Mesodermal cell (in vitro differentiated cells): ENCODE data around the gene FAM98A.

ENCODE experiments used
- H3K27ac ChIP-seq: 2 replicates; pipeline ENCODE4 v1.7.0; 2013; ENCODE audit warnings: mild to moderate bottlenecking, low read depth, low read length, moderate library complexity; ENCODE audit not compliant: severe bottlenecking
- H3K36me3 ChIP-seq: 2 replicates; pipeline ENCODE4 v1.7.1; 2013; ENCODE audit warnings: mild to moderate bottlenecking, low read length, moderate library complexity; ENCODE audit not compliant: control insufficient read depth, insufficient read depth
- H3K4me1 ChIP-seq: one replicate; pipeline ENCODE4 v1.7.1; 2013; ENCODE audit warnings: mild to moderate bottlenecking, low read length; ENCODE audit not compliant: insufficient read depth, control insufficient read depth, poor library complexity, severe bottlenecking
- H3K4me3 ChIP-seq: 2 replicates; pipeline ENCODE4 v1.7.0; 2013; ENCODE audit warnings: low read length, control low read depth, mild to moderate bottlenecking; ENCODE audit not compliant: insufficient read depth, poor library complexity, severe bottlenecking; ENCODE audit errors: extremely low read depth
- H3K9me3 ChIP-seq: 2 replicates; pipeline ENCODE4 v1.7.1; 2013; ENCODE audit warnings: mild to moderate bottlenecking, low read length, moderate library complexity; ENCODE audit not compliant: control insufficient read depth
- WGBS, 2 experiments: methylation state at CpG; one replicate each; pipeline ENCODE4 v1.1.5; 2013; ENCODE audit warnings: missing lambda C conversion rate in 2 of 2; ENCODE audit not compliant: insufficient coverage in 2 of 2; 5-methylcytosine and 5-hydroxymethylcytosine counted together

The FAM98A gene

DNA sequence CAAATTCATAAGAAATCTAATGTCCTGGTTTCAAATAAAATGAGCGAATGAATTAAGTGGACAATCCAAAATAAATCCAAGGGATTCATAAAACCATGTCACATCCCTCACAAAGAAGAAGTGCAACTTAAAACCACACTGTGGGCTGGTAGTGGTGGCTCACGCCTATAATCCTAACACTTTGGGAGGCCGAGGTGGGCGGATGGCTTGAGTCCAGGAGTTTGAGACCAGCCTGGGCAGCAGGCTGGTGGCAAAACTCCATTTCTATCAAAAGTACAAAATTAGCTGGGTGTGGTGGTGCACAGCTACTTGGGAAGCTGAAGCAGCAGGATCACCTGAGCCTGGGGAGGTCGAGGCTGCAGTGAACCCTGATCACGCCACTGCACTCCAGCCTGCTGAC, 25.4 kb downstream of the FAM98A start:
- WGBS, 2 experiments = 94 to 95% methylated on average over 3 to 5 of the region's 6 CpGs
- no peak overlapping the region for H3K27ac ChIP-seq
- H3K4me3 ChIP-seq = no peak overlapping the region
- H3K4me1 ChIP-seq = no peaks in the 10 kb centered on the region
- H3K9me3 ChIP-seq = no peaks in the 10 kb centered on the region
- H3K36me3 ChIP-seq = no peaks in the 10 kb centered on the region

DNA sequence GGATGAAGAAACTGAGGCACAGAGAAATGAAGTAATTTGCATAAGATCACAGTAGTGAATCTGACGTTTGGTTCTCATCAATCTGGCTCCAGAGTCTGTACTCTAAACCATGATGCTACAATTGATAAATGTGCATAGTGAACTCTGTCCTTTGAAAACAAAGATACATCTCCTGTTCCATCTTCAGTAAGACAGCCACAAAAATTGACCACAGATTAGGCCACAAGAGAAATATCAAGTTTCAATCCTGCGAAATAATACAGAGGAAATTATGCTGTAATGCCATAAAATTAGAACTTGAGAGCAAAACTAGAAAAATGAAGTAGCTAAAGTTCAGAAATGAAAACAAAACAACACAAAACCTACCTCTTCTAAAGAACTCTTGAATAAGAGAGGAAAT, 28.4 kb downstream of the FAM98A start:
- Histone ChIP-seq H3K9me3 (no peaks in the 10 kb centered on the region), H3K4me1 (no peaks in the 10 kb centered on the region)
- 83 to 100% methylated on average over 1 of the region's 2 CpGs for WGBS, 2 experiments

DNA sequence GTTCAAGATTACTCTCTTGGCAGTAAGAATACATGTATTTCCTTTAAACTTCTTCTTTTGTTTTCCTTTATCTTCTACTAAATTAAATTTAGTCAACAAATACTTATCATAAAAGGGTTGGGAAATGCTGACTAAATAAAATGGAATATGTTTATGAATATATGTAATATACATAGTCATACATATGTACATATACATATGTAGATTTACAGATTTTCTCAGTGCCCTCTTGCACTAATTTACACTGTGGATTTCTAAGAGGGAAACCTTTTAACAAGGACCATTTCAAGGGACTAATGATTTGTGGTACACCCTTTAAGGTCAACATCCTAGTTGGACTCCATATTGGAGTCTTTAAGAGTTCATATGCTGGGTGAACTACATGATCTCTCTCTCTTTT, 37.2 kb downstream of the FAM98A start:
- Histone ChIP-seq H3K4me1 (peaks cover 9% of the 10 kb centered on the region), H3K4me3 (no peak overlapping the region), H3K9me3 (no peaks in the 10 kb centered on the region), H3K27ac (no peak overlapping the region), H3K36me3 (peaks cover 26% of the 10 kb centered on the region)

More for the DNA sequence above, 28.4 kb downstream of the FAM98A start:
- Histone ChIP-seq H3K36me3 (no peaks in the 10 kb centered on the region), H3K27ac (no peak overlapping the region), H3K4me3 (no peak overlapping the region)

DNA sequence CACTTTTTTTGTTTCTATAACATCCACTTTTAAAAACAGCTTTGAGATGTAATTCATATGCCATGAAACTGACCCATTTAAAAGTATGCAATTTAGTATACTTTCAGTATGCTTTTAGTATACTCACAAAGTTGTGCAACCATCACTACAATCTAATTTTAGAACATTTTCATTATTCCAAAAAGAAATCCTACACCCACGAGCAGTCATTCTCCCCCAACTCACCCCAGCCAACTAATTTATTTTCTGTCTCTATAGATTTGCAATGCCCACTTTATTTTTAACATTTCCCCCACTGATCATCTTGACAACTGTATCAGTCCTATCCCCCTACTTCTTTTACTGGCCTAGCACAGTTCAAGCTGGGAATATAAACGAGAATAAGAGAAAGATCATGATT, 39.1 kb downstream of the FAM98A start:
- Histone ChIP-seq H3K27ac (no peak overlapping the region), H3K36me3 (peaks cover 26% of the 10 kb centered on the region), H3K9me3 (no peaks in the 10 kb centered on the region), H3K4me1 (peaks cover 11% of the 10 kb centered on the region), H3K4me3 (no peak overlapping the region)
- WGBS, 2 experiments = 60 to 85% methylated on average over 1 of the region's 2 CpGs

DNA sequence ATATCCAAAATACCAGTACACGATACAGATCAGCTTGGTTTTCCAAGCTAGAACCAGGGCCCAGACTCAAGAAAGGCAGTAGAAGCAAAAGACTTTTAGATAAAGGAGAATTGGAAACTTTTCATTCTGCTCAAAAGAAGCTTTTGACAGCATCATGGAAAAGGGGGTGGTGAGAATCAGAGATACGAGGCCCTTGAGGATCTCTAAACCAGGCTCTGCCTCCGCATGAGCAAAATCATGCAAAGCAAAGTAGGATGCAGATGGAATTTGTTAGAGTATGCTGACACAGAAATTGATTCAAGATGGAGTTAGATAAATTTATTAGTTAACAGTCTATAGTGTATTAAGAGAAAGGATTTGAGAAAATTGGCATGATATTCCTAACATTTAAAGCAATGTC, 39.8 kb downstream of the FAM98A start:
- no peak overlapping the region for H3K27ac ChIP-seq
- peaks cover 26% of the 10 kb centered on the region for H3K36me3 ChIP-seq
- peaks cover 18% of the 10 kb centered on the region for H3K4me1 ChIP-seq
- no peaks in the 10 kb centered on the region for H3K9me3 ChIP-seq
- 100% methylated on average over 2 to 3 of the region's 3 CpGs for WGBS, 2 experiments
- H3K4me3 ChIP-seq = no peak overlapping the region

DNA sequence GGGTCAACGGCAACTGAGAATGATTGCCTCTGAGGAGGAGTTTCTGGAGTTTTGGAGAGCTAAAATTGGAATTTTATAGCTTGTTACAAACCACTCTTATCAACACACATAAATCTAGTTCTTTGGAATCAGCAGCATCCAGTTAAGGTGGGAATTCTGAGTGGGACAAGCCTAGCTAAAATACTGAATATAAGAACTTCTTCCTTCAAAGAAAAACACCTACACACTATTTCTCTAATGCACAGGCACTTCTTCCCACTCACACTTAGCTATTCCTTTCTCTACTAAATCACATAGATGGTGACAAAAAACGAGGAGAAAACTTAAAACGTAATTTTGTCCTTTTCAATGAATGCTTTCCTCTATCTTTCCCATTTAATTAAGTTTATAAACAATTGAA, 43.4 kb downstream of the FAM98A start:
- 67% methylated on average over 2 of the region's 3 CpGs; no CpG with 5 or more reads in 1 of the 2 experiments for WGBS, 2 experiments
- H3K36me3 ChIP-seq = peaks cover 15% of the 10 kb centered on the region
- H3K27ac ChIP-seq = peak overlapping the region; percentile 90
- H3K4me3 ChIP-seq = no peak overlapping the region
- H3K4me1 ChIP-seq = peaks cover 34% of the 10 kb centered on the region
- no peaks in the 10 kb centered on the region for H3K9me3 ChIP-seq

DNA sequence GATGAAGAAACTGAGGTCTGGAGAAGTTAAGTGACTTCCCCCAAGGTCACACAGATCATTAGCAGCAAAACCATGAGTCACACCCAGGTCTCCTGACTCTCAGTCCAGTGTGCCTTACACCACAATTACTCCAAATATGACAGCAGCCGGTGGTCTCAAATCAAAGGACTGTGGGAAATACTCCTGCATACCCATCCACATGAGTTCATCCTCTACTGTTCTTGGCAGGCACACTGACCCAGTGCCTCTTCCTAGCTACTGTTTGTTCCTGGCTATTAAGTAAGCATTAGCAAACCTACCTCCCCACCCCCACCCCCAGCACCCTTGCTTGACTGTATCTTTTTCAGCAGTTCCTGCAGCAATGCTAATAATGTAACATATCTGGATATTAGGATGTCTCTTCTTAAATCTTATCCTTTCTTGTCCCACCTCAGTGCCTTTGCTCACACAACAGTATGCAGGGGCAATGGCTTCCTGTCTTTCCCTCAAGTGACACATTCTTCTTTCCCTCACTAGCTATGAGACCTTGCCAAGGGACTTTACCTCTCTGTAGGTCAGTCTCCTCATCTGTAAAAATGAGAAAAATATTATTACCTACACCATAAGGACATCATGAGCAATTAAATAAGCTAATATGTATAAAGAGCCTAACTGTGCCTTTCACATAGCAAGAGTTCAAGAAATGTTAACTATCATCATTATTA, 46.2 kb downstream of the FAM98A start:
- Histone ChIP-seq H3K9me3 (no peaks in the 10 kb centered on the region), H3K36me3 (peaks cover 15% of the 10 kb centered on the region), H3K27ac (peak overlapping the region; percentile 17), H3K4me1 (peaks cover 32% of the 10 kb centered on the region), H3K4me3 (no peak overlapping the region)
- WGBS, 2 experiments = 80 to 100% methylated on average over 1 of the region's 1 CpG

DNA sequence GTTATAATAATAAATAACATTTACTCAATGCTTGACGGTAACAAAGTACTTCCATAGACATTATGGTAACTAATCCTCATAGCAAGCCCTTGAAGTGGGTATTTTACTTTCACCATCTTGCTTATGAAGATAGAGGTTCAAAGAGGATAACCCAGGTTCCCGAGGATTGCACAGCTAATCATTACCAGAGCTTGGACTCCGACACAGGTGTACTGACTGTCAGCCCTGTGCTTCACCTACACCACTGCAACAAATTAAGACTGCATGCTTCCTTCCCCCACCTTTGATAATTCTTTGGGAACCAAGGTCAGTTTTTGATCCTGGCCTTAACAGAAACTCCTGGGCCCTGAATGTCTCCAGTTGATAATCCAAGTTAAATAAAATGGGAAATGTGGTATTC, 48.9 kb downstream of the FAM98A start:
- 100% methylated on average over 2 of the region's 3 CpGs; no CpG with 5 or more reads in 1 of the 2 experiments for WGBS, 2 experiments
- peaks cover 18% of the 10 kb centered on the region for H3K36me3 ChIP-seq
- no peaks in the 10 kb centered on the region for H3K9me3 ChIP-seq
- peaks cover 28% of the 10 kb centered on the region for H3K4me1 ChIP-seq
- peak overlapping the region; percentile 23 for H3K27ac ChIP-seq
- no peak overlapping the region for H3K4me3 ChIP-seq

DNA sequence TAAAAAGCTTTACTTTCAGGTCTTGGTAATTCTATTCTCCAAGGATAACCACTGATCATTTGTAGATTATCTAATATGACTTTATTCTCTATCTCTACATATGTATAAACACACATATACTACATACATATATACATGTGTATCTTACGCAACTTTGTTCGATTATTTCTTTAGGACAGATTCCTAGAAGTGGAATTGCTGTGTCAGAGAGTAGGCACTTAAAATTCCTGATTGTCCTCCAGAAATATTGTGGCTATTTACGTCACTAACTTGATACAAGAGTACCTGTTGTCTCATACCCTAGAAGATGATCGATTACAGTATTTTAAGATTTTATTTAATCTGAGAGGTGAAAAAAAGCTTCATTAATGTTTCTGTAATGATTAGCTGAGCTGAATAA, 57.9 kb downstream of the FAM98A start:
- Histone ChIP-seq H3K36me3 (peaks cover under 1% of the 10 kb centered on the region), H3K27ac (no peak overlapping the region), H3K9me3 (no peaks in the 10 kb centered on the region), H3K4me1 (peaks cover 12% of the 10 kb centered on the region), H3K4me3 (no peak overlapping the region)
- WGBS, 2 experiments = 80 to 92% methylated on average over 1 to 2 of the region's 4 CpGs

DNA sequence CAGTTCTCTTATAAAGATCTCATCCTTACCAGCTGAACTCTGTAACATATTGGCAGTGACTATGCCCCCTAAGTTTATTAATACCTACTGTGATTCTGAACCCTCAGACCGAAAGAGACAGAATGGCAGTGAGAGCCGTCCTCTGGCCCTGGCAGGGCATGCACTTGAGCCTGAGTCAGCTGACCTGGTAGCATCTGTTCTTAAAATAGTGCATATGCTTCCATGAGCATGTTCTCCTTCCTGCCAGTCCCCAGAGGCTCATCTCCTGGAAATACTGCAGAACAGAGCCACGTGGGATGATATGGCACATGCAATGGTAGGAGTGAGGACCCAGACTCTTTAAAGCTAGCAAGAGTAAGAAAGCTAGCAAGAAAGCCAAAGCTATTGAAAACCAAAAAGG, 63.7 kb downstream of the FAM98A start:
- Histone ChIP-seq H3K27ac (no peak overlapping the region), H3K4me1 (peaks cover 40% of the 10 kb centered on the region), H3K36me3 (peaks cover 15% of the 10 kb centered on the region), H3K4me3 (no peak overlapping the region), H3K9me3 (no peaks in the 10 kb centered on the region)
- 96% methylated on average over 3 of the region's 3 CpGs for WGBS, 2 experiments
